ENCODE measurements around the gene FAM168B. TPM values are rescaled to one million over a fixed set of nuclear protein-coding genes. Genes with fewer than 3 reads are reported as not detected.
"Not testable (repeated sequence)": the region's sequence is repeated elsewhere in the genome, so short reads cannot be mapped to it uniquely, and the experiment has no call there.

Gene FAM168B
- total RNA-seq, 2 donors from 2014 or later: 61.5 to 69.9 TPM

- peaks cover 5 to 24% of the 10 kb centered on the region in 2 donors for H3K36me3 Mint-ChIP-seq
- not testable (repeated sequence) for H3K27ac Mint-ChIP-seq; DNase-seq (ENCODE audit: low spot score in 2 of 2); H3K9me3 Mint-ChIP-seq; ATAC-seq
These were observed 25.1 kb downstream of the FAM168B start for GRCh38 chr2:131068172-131068571.

GRCh38 chr2:131067465-131068125, 25.7 kb downstream of the FAM168B start:
- DNase-seq (ENCODE audit: low spot score in 2 of 2) (no peak), ATAC-seq (no peak)
- peaks cover 5 to 24% of the 10 kb centered on the region in 2 donors for H3K36me3 Mint-ChIP-seq
- peak overlapping the region in 1 of 2 donors; percentile 25 for H3K27ac Mint-ChIP-seq
- H3K9me3 Mint-ChIP-seq: no peaks in the 10 kb centered on the region

GRCh38 chr2:131064589-131065512, 28.4 kb downstream of the FAM168B start:
- H3K27ac Mint-ChIP-seq: peak overlapping the region in 1 of 2 donors; percentile 11
- no peaks in the 10 kb centered on the region for H3K9me3 Mint-ChIP-seq

GRCh38 chr2:131063501-131064283, 29.6 kb downstream of the FAM168B start:
- H3K9me3 Mint-ChIP-seq: no peaks in the 10 kb centered on the region
- no peak for ATAC-seq
- peaks cover 5 to 15% of the 10 kb centered on the region in 2 donors for H3K36me3 Mint-ChIP-seq
- H3K27ac Mint-ChIP-seq: peak overlapping the region in 1 of 2 donors; percentile 11
- no peak for DNase-seq (ENCODE audit: low spot score in 2 of 2)

More at GRCh38 chr2:131064589-131065512, 28.4 kb downstream of the FAM168B start:
- DNase-seq (ENCODE audit: low spot score in 2 of 2) (no peak), ATAC-seq (no peak)
- H3K36me3 Mint-ChIP-seq: peaks cover 5 to 20% of the 10 kb centered on the region in 2 donors

- DNase-seq (ENCODE audit: low spot score in 2 of 2): no peak
- no peaks in the 10 kb centered on the region for H3K9me3 Mint-ChIP-seq
- peak overlapping the region in 1 of 2 donors; percentile 41 for H3K27ac Mint-ChIP-seq
- ATAC-seq: no peak
- H3K36me3 Mint-ChIP-seq: peaks cover 0 to 15% of the 10 kb centered on the region in 2 donors
These were observed 34.3 kb downstream of the FAM168B start for GRCh38 chr2:131058920-131059319.

GRCh38 chr2:131058214-131058843, 34.9 kb downstream of the FAM168B start:
- DNase-seq (ENCODE audit: low spot score in 2 of 2) (no peak), ATAC-seq (no peak)
- peaks cover 0 to 15% of the 10 kb centered on the region in 2 donors for H3K36me3 Mint-ChIP-seq
- H3K27ac Mint-ChIP-seq: peak overlapping the region; percentile 41 to 72
- H3K9me3 Mint-ChIP-seq: no peaks in the 10 kb centered on the region

GRCh38 chr2:131056932-131057287, 36.4 kb downstream of the FAM168B start:
- Mint-ChIP-seq H3K36me3 (peaks cover 0 to 25% of the 10 kb centered on the region in 2 donors), H3K27ac (peak overlapping the region in 1 of 2 donors; percentile 8)
- ATAC-seq: no peak

GRCh38 chr2:131056204-131056931, 36.9 kb downstream of the FAM168B start:
- no peak for ATAC-seq
- H3K27ac Mint-ChIP-seq: peak overlapping the region in 1 of 2 donors; percentile 8

More at GRCh38 chr2:131056932-131057287, 36.4 kb downstream of the FAM168B start:
- H3K9me3 Mint-ChIP-seq: no peaks in the 10 kb centered on the region
- DNase-seq (ENCODE audit: low spot score in 2 of 2): no peak

GRCh38 chr2:131055169-131056065, 37.8 kb downstream of the FAM168B start:
- Mint-ChIP-seq H3K9me3 (no peaks in the 10 kb centered on the region), H3K36me3 (peaks cover 0 to 31% of the 10 kb centered on the region in 2 donors), H3K27ac (peak overlapping the region; percentile 11 to 50)

More at GRCh38 chr2:131056204-131056931, 36.9 kb downstream of the FAM168B start:
- peaks cover 0 to 31% of the 10 kb centered on the region in 2 donors for H3K36me3 Mint-ChIP-seq
- no peak for DNase-seq (ENCODE audit: low spot score in 2 of 2)
- no peaks in the 10 kb centered on the region for H3K9me3 Mint-ChIP-seq

GRCh38 chr2:131054488-131054887, 38.8 kb downstream of the FAM168B start:
- H3K27ac Mint-ChIP-seq: no peak overlapping the region
- H3K36me3 Mint-ChIP-seq: peaks cover 0 to 31% of the 10 kb centered on the region in 2 donors
- ATAC-seq (no peak), DNase-seq (ENCODE audit: low spot score in 2 of 2) (no peak)
- H3K9me3 Mint-ChIP-seq: no peaks in the 10 kb centered on the region

More at GRCh38 chr2:131055169-131056065, 37.8 kb downstream of the FAM168B start:
- no peak for DNase-seq (ENCODE audit: low spot score in 2 of 2)
- peak in 1 of 2 donors; percentile 48 for ATAC-seq

GRCh38 chr2:131052741-131053263, 40.5 kb downstream of the FAM168B start:
- ATAC-seq (no peak), DNase-seq (ENCODE audit: low spot score in 2 of 2) (no peak)
- H3K36me3 Mint-ChIP-seq: peaks cover 0 to 31% of the 10 kb centered on the region in 2 donors
- peak overlapping the region in 1 of 2 donors; percentile 75 for H3K27ac Mint-ChIP-seq
- H3K9me3 Mint-ChIP-seq: no peaks in the 10 kb centered on the region

GRCh38 chr2:131050896-131051295, 42.4 kb downstream of the FAM168B start:
- peaks cover 0 to 21% of the 10 kb centered on the region in 2 donors for H3K36me3 Mint-ChIP-seq
- ATAC-seq (no peak), DNase-seq (ENCODE audit: low spot score in 2 of 2) (no peak)
- H3K9me3 Mint-ChIP-seq: no peaks in the 10 kb centered on the region
- peak overlapping the region in 1 of 2 donors; percentile 33 for H3K27ac Mint-ChIP-seq

- no peak overlapping the region for H3K27ac Mint-ChIP-seq
- DNase-seq (ENCODE audit: low spot score in 2 of 2) (no peak), ATAC-seq (no peak)
- no peaks in the 10 kb centered on the region for H3K9me3 Mint-ChIP-seq
- H3K36me3 Mint-ChIP-seq: peaks cover 0 to 15% of the 10 kb centered on the region in 2 donors
These were observed 44.0 kb downstream of the FAM168B start for GRCh38 chr2:131049150-131049718.

- no peak for DNase-seq (ENCODE audit: low spot score in 2 of 2)
- ATAC-seq: no peak
- no peaks in the 10 kb centered on the region for H3K9me3 Mint-ChIP-seq
- H3K27ac Mint-ChIP-seq: no peak overlapping the region
- peaks cover 0 to 15% of the 10 kb centered on the region in 2 donors for H3K36me3 Mint-ChIP-seq
These were observed 44.6 kb downstream of the FAM168B start for GRCh38 chr2:131048641-131049040.
